ENCODE data around the gene EIF2B4.

The EIF2B4 gene

GRCh38 chr2:27370026-27370815 is at the start of gene EIF2B4, which contains the start of gene SNX17:
Gene EIF2B4, minus strand, starts transcription at chr2:27370338. Its CDS starts 24 bp downstream, at chr2:27370314.
Gene SNX17, plus strand, starts transcription at chr2:27370616. Its CDS starts 128 bp downstream, at chr2:27370744.
- in situ Hi-C loops (cut with MboI; ENCODE audit: low sequenced_read_pairs), result no loop called here

DNA sequence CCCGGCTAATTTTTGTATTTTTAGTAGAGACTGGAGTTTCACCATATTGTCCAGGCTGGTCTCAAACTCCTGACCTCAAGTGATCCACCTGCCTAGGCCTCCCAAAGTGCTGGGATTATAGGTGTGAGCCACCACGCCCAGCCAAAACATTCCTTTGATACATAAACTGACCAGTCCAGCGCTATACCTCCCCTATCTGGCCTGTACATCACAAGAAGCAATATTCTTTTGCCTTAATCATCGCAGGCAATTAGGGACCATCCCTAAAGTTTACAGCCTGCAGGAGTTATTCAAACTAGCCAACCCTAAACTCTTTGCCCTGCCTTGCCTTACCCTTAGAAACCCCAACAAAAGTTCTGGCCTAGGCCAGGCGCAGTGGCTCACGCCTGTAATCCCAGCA is 46.0 kb upstream of the EIF2B4 start:
- in situ Hi-C loops (cut with MboI; ENCODE audit: low sequenced_read_pairs), result no loop called here

- in situ Hi-C loops (cut with MboI; ENCODE audit: low sequenced_read_pairs), result no loop called here
These were observed 42.4 kb upstream of the EIF2B4 start for GRCh38 chr2:27412419-27413152.

DNA sequence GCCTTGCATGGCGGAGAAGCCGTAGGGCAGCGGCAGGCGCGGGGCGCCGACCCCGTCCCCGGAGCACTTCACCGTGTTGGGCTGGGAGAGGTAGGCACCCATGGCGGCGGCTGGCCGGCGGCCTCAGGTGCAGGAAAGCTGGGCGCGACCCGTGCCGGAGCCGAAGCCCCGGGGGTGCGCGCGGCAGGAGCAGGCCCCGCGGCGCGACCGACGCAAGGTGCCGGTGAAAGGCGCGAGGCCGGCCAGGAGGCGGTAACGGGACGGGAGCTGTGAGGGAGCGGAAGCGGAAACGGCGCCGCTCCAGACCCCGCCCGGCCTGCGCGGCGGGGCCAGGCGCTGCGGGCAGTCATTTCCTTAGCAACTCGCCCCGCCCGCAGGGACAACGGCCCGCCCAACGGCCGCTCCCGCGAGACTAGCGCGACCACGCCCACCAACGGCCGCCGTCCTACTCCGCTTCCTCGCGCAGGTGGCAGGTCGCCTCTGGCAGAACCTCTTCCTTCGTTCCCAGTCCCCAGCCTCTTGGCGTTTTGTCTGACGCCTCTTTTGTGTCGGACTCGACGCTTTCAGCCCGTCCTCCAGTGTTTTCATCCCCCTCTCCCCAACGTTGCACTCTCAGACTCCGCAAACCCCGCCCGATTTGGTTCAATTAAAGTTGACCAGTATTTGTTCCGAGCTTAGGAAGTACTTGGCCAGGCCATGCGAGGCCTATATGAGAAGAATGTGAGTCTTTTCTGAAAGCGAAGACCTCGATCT is 39.4 kb upstream of the EIF2B4 start, which contains the start of gene PPM1G:
Gene PPM1G (minus strand): TSS at position 271 of the 753 bp plus-strand sequence. CDS start 169 bp downstream, at position 102.
- in situ Hi-C loops (cut with MboI; ENCODE audit: low sequenced_read_pairs), result no loop called here

DNA sequence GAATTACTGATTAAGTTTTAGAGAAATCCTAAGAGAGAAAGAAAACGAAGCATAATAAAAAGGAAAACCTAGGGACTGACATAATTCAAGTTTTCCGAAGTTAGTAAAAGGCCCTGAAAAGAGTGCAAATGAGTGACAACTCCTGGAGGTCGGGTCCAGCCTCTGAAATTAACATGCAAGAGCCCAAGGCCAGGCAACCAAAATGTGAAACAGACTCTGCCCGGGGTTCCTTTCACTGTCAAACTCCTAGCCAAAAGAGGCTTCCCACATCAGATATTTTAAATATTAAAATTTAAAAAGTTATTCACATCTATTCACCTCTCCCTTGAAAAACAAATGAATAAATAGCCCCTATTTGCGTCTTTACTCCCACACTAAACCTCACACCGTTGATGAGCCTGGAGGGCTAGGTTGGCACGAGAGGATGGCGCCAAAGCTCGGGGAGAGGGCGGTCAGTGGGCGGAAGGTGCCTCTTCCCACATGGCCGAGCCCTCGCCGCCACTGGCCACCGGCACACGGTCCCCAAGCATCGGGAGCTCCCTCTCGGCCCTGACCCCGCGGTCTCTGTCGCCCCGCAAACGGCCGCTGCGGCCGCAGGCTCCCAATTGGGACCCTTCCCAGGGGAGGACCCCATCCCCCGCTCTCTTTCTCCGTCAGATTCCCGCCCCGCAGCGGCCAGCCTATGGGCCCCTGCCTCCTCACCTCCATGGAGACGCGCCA is 38.6 kb upstream of the EIF2B4 start:
- in situ Hi-C loops (cut with MboI; ENCODE audit: low sequenced_read_pairs), result no loop called here

GRCh38 chr2:27407798-27408491 is 37.8 kb upstream of the EIF2B4 start:
- in situ Hi-C loops (cut with MboI; ENCODE audit: low sequenced_read_pairs), result no loop called here

DNA sequence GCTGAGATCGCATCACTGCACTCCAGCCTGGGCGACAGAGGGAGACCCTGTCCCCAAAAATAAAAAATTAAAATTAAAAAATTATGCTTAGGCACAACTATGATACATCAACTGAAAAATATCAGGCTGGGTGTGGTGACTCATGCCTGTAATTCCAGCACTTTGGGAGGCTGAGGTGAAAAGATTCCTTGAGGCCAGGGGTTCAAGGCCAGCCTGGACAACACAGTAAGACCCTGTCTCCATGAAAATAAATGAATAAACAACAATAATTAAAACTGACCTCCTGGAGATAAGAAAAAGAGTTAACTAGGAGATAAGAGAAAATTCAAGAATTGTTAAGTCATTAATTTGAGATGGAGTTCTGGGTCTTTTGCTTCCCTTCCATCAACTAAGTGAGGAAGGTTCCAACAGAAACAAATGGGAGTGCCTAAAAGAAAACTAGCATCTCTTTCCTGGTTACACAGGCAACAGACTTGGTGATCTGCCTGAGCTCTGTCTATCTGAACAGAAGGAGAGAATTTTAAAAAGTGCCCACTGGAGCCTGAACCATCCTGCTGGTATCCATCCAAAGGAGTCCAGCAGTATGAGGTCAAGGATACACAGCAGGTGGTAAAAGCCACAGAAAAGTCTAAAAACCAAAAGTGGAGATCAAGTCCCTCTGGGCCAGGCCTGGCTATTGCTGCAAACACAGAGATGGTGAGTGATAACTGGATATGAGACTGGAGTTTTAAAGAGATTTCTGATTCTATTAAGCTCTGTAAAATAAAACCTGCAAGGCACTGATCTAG is 30.4 kb upstream of the EIF2B4 start:
- in situ Hi-C loops (cut with MboI; ENCODE audit: low sequenced_read_pairs), result no loop called here

DNA sequence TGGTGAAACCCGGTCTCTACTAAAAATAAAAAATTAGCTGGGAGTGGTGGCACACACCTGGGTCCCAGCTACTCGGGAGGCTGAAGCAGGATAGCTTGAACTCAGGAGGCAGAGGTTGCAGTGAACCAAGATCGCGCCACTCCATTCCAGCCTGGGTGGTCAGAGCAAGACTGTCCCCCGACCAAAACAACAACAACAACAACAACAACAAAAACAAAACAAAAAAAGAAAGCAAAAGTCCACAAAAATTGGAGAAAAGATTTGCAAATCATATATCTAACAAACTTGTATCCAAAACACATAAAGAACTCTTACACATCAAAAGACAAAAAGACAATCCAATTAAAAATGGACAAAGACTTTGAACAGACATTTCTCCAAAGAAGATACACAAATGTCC is 28.8 kb upstream of the EIF2B4 start:
- in situ Hi-C loops (cut with MboI; ENCODE audit: low sequenced_read_pairs), result no loop called here

DNA sequence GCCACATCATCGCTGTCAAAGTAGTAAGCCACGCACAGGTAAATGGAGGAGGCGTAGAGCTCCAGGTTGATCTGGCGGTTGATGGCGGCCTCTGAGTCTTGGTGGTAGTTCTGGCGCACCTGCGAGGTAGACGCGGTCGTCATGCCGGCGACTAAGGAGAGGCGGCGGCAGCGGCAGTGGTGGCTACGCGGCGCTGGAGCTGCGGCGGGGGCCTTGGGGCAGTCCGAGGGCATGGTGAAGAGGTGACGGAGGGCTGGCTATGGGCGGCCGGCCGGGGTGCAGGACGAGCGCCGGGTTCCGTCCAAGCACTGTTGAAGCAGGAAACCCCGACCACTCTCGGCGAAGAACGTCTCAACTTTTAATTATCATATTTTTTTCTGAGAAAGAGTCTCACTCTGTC is 23.1 kb upstream of the EIF2B4 start:
- in situ Hi-C loops (cut with MboI; ENCODE audit: low sequenced_read_pairs), result no loop called here

- in situ Hi-C loops (cut with MboI; ENCODE audit: low sequenced_read_pairs), result no loop called here
These were observed 20.9 kb upstream of the EIF2B4 start for GRCh38 chr2:27390822-27391679.

GRCh38 chr2:27381577-27382181 is 11.5 kb upstream of the EIF2B4 start:
- in situ Hi-C loops (cut with MboI; ENCODE audit: low sequenced_read_pairs), result no loop called here

DNA sequence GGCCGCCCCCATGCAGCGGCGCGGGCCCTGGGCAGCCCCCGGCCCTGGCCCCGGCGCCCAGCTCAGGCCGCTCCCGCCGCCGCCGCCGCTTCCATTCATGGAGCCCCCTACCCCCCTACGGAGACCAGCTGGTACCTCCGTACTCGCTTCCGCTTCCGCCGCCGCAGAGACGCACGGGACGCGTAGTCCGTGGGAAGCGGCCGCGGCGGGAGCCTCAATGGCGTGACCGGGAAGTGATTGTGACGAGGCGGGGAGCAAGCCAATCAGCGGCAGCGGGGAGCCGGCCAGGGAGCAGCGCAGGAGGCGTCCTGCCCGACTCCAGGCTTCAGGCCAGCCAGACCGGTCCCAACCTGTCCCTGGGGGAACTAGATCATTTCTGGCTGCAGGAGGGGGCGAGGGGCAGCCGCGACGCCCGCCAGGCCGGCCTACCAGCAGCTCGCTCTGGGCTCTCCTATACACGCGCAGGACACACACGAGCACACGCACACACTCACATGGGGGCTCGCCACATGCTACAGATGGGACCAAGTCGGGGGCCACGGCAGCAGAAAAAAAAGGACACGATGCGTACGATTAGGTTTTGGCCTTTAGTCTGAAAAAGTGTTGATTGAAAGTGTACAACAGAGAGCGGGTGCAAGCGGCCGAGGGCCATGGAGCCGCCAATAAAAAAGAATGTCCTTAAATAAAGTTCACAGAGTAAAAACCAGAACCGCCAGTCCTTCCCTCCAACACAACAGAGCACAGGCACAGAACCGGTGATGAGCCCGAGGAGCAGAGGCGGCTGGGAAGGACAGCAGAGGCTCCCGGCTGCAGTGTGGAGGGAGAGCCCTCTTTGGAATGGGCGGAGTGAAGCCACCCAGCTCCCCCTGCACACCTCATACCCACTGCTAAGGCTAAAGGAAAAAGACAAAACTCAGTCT is 10.7 kb upstream of the EIF2B4 start, which contains the start of gene ZNF513:
Gene ZNF513 (minus strand): TSS at position 109 of the 920 bp plus-strand sequence. CDS start 208 bp downstream, outside the sequence.
- in situ Hi-C loops (cut with MboI; ENCODE audit: low sequenced_read_pairs), result no loop called here

- in situ Hi-C loops (cut with MboI; ENCODE audit: low sequenced_read_pairs), result no loop called here
These were observed 9.9 kb upstream of the EIF2B4 start for GRCh38 chr2:27379836-27380625.

DNA sequence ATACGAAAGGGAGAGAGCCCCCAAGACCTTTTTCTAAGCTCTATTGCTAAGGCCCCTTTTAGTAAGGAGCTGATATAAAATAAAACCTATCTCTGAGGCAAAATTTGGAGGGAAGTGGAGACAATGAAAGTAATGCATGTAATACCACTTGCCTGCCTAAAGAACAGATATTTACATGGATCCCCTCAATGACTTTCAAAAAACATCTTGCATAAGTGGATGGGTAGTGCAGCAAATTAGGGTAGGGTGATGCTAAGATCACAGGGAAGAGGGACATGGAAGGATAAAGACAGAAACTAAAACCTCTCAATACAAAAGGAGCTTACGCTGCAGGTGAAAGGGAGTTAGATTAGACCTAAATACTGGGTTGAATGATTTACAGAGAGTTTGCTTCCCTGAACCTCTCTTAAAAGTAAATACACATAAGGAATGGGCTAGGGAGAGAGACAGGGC is 9.3 kb upstream of the EIF2B4 start:
- in situ Hi-C loops (cut with MboI; ENCODE audit: low sequenced_read_pairs), result no loop called here

DNA sequence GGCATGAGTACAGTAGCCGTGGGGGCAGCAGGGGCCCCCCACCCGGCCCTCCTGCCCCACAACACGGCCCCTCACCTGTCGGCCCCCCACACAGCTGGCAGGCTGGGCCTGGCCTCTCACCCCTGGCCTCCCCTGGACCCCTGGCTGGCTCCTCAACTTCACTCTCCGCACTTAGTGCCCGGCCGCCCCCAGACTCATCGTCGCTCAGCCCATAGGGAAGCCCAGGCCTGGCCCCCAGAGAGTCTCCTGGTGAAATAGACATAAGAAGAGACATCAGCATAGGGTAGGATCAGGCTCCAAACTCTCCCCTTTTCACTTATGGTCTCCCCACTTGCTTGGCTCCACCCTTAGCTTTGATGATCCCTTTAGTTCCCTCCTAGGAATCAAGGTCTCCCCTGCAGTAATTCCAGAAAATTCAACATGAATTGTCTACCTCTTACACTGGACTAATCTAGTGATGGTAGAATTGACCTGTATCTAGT is 8.7 kb upstream of the EIF2B4 start:
- in situ Hi-C loops (cut with MboI; ENCODE audit: low sequenced_read_pairs), result no loop called here

Measured in HL-60/S4 treated with retinoic acid at 250 ng/mL for 4 days and 3 days (cell line).